H1 (cell line): Measurements from ENCODE around the gene NRXN3. TPM values are rescaled to one million over a fixed set of nuclear protein-coding genes. Genes with fewer than 3 reads are reported as not detected.

Source experiments
- KDM5A ChIP-seq: fragments of 200-600 bp; IDR thresholded peaks from 2 replicates; pipeline ENCODE4 v1.7.1; 2012; ENCODE audit warnings: mild to moderate bottlenecking, low read length, inconsistent platforms, mixed read lengths
- NANOG ChIP-seq: IDR thresholded peaks from 2 replicates; pipeline ENCODE4 v1.6.1; 2011; ENCODE audit warnings: low read length, low read depth, mild to moderate bottlenecking, inconsistent platforms; ENCODE audit not compliant: insufficient read depth, poor library complexity, severe bottlenecking
- RXRA ChIP-seq: IDR thresholded peaks from 2 replicates; pipeline ENCODE4 v1.6.1; 2011; ENCODE audit warnings: low read depth, mild to moderate bottlenecking, low read length, moderate library complexity; ENCODE audit not compliant: insufficient read depth
- polyA plus RNA-seq, 7 experiments: library from polyadenylated mRNA; depleted of rRNA in 3 of 7; stranded (reverse) in 5 of 7; unstranded in 2 of 7; fragments of >200 nt in 5 of 7; fragments of 200-250 nt in 2 of 7; gene quantifications; 1 replicate in 5 of 7; 2 replicates in 1 of 7; 4 replicates in 1 of 7; pipeline versions ENCODE4 v1.2.1 to v1.2.3, GENCODE V29; 2011 to 2013; ENCODE audit warnings: missing spikeins in 2 of 7, mixed read lengths in 2 of 7
- total RNA-seq: library from RNA; stranded (reverse); fragmentation: NEBNext Ultra II Directional; extraction: Animal tissue kit (Norgen Biotek cat#: 25700); gene quantifications from 2 replicates; pipeline ENCODE4 v1.2.1, GENCODE V29; 2021

Gene NRXN3
- total and polyA plus RNA-seq, 2 of the 8 experiments (the other 6 are each of a cell fraction or from before 2014, with no cell fraction given), result 2.6 to 4.1 TPM

- no peak for TF ChIP-seq KDM5A
- no peak for TF ChIP-seq NANOG
- TF ChIP-seq RXRA, result no peak
Measured at GRCh38 chr14:79588398-79588797, 1418.2 kb downstream of the NRXN3 start (continued).
